B cell (primary cell): Measurements from ENCODE around the gene PLA2G12A. TPM values are rescaled to one million over a fixed set of nuclear protein-coding genes. Genes with fewer than 3 reads are reported as not detected.

ENCODE experiments used
- ATAC-seq: fragments of 200-7000 bp; cut with Tn5 transposase; one replicate; pipeline ENCODE4 v1.10.0; 2021; ENCODE audit warnings: low read depth, mild to moderate bottlenecking, moderate number of reproducible peaks, moderate library complexity
- CTCF ChIA-PET: fragments of 350-600 bp; sonication (Branson Sonifier 250); formaldehyde crosslinking; loops from one replicate; lab custom pipeline; 2021; ENCODE audit warnings: antibody characterized with exemption, inconsistent platforms; lab: Charles Lee
- POLR2A ChIA-PET: fragments of 350-600 bp; sonication (Branson Sonifier 250); formaldehyde crosslinking; loops from one replicate; lab custom pipeline; 2021; ENCODE audit warnings: antibody characterized with exemption; lab: Charles Lee
- DNase-seq: peaks from one replicate; pipeline ENCODE4 v3.0.0; 2013
- H2AFZ ChIP-seq: 2 replicates; pipeline ENCODE4 v1.6.1; 2012; ENCODE audit warnings: mild to moderate bottlenecking, low read depth, low read length; ENCODE audit not compliant: insufficient read depth, poor library complexity, severe bottlenecking
- H3K27ac ChIP-seq, 2 donors: 1 replicate in 1 of 2; 2 replicates in 1 of 2; pipeline ENCODE4 v1.5.1; 2012 to 2013; ENCODE audit warnings: low read length in 2 of 2, mild to moderate bottlenecking in 2 of 2, moderate library complexity in 1 of 2
- H3K27me3 ChIP-seq, 4 experiments: fragments of 200-600 bp in 1 of 4; sonication (generic) in 1 of 4; replicated peaks in 1 of 4; 1 replicate in 2 of 4; 2 replicates in 2 of 4; pipeline versions ENCODE4 v1.6.1 to v1.7.0; 2013 to 2016; ENCODE audit warnings: low read length in 3 of 4, mild to moderate bottlenecking in 2 of 4, mixed read lengths in 1 of 4, moderate library complexity in 1 of 4; ENCODE audit not compliant: insufficient read depth in 4 of 4, control insufficient read depth in 3 of 4; ENCODE audit errors: control extremely low read depth in 1 of 4
- H3K36me3 ChIP-seq, 2 experiments: replicated peaks in 1 of 2; 1 replicate in 1 of 2; 2 replicates in 1 of 2; pipeline versions ENCODE4 v1.6.1 to v1.7.1; 2013; ENCODE audit warnings: low read length in 1 of 2; ENCODE audit not compliant: insufficient read depth in 2 of 2, control insufficient read depth in 1 of 2; ENCODE audit errors: control extremely low read depth in 1 of 2, extremely low read depth in 1 of 2
- H3K4me1 ChIP-seq, 2 donors: fragments of 200-600 bp in 1 of 2; sonication (generic) in 1 of 2; 1 replicate in 1 of 2; 2 replicates in 1 of 2; pipeline versions ENCODE4 v1.5.1 to v1.6.1; 2013 to 2017; ENCODE audit warnings: low read length in 2 of 2; ENCODE audit not compliant: control insufficient read depth in 2 of 2, insufficient read depth in 2 of 2
- H3K4me2 ChIP-seq: replicated peaks from 2 replicates; pipeline ENCODE3; 2012; ENCODE audit warnings: mild to moderate bottlenecking, low read depth, low read length; ENCODE audit not compliant: poor library complexity, severe bottlenecking
- H3K4me3 ChIP-seq, 5 experiments: fragments of 200-600 bp in 1 of 5; sonication (generic) in 1 of 5; 1 replicate in 3 of 5; 2 replicates in 2 of 5; pipeline versions ENCODE4 v1.5.1 to v1.7.0; 2011 to 2016; ENCODE audit warnings: low read length in 4 of 5, mild to moderate bottlenecking in 4 of 5, low read depth in 2 of 5, control low read depth in 1 of 5, moderate library complexity in 1 of 5; ENCODE audit not compliant: insufficient read depth in 1 of 5; ENCODE audit errors: control extremely low read depth in 1 of 5, extremely low read depth in 1 of 5
- H3K79me2 ChIP-seq: fragments of 200-600 bp; sonication (generic); one replicate; pipeline ENCODE4 v1.6.0; 2016; ENCODE audit warnings: low read length; ENCODE audit not compliant: control insufficient read depth, insufficient read depth
- H3K9ac ChIP-seq: fragments of 200-600 bp; sonication (generic); 2 replicates; pipeline ENCODE4 v1.6.1; 2017; ENCODE audit warnings: mild to moderate bottlenecking, low read length, moderate library complexity
- H3K9me3 ChIP-seq, 3 donors: one replicate each; pipeline versions ENCODE4 v1.6.1 to v1.7.1; 2013; ENCODE audit warnings: low read length in 2 of 3; ENCODE audit not compliant: control insufficient read depth in 2 of 3, insufficient read depth in 1 of 3; ENCODE audit errors: control extremely low read depth in 1 of 3
- H4K20me1 ChIP-seq: 2 replicates; pipeline ENCODE4 v1.6.0; 2012; ENCODE audit warnings: mild to moderate bottlenecking, low read length; ENCODE audit not compliant: insufficient read depth, control insufficient read depth, poor library complexity, severe bottlenecking
- H3K27ac Mint-ChIP-seq: one replicate; pipeline ENCODE4 v1.8.0; 2021; ENCODE audit warnings: mixed read lengths
- H3K27me3 Mint-ChIP-seq: one replicate; pipeline ENCODE4 v1.8.0; 2021; ENCODE audit warnings: mixed read lengths
- H3K4me1 Mint-ChIP-seq: one replicate; pipeline ENCODE4 v1.8.0; 2021; ENCODE audit warnings: mixed read lengths
- H3K4me3 Mint-ChIP-seq: one replicate; pipeline ENCODE4 v1.8.0; 2021; ENCODE audit warnings: mixed read lengths
- H3K9me3 Mint-ChIP-seq: one replicate; pipeline ENCODE4 v1.8.0; 2022; ENCODE audit warnings: mixed read lengths; ENCODE audit not compliant: insufficient read depth
- CTCF ChIP-seq: fragments of 200-600 bp; IDR thresholded peaks from one replicate; pipeline ENCODE4 v1.8.0; 2022; ENCODE audit warnings: antibody characterized with exemption, mild to moderate bottlenecking
- EZH2 ChIP-seq: IDR thresholded peaks from 2 replicates; pipeline ENCODE4 v1.6.1; 2012; ENCODE audit warnings: borderline replicate concordance, low read depth, mild to moderate bottlenecking, moderate library complexity, low read length; ENCODE audit not compliant: insufficient read depth, poor library complexity, severe bottlenecking
- WGBS: methylation state at CpG from one replicate; pipeline ENCODE4 v1.1.5; 2013; ENCODE audit warnings: missing lambda C conversion rate; ENCODE audit not compliant: insufficient coverage; 5-methylcytosine and 5-hydroxymethylcytosine counted together
- intact Hi-C: fragments of 100-400 bp; cut with micrococcal nuclease; formaldehyde crosslinking; loops from one replicate; pipeline ENCODE4 v1.10.0; 2022
- polyA plus RNA-seq: library from polyadenylated mRNA; depleted of rRNA; stranded (reverse); fragments of >200 nt; gene quantifications from 2 replicates; pipeline ENCODE4 v1.2.3, GENCODE V29; 2012
- total RNA-seq, 2 donors: library from RNA; stranded (reverse); fragments of 120-200 nt in 1 of 2; gene quantifications; 1 replicate in 1 of 2; 2 replicates in 1 of 2; pipeline versions ENCODE4 v1.2.3 to v1.2.4, GENCODE V29; 2013 to 2022

PLA2G12A gene
- total and polyA plus RNA-seq, 2 donors (not counting 1 experiment from before 2014, with no cell fraction given), result 4.9 to 7.9 TPM

- DNase-seq (no peak), ATAC-seq (no peak)
- no peaks in the 10 kb centered on the region for H4K20me1 ChIP-seq
- peaks cover 6 to 7% of the 10 kb centered on the region in 2 donors for H3K4me1 ChIP-seq
- H3K9me3 ChIP-seq, result no peaks in the 10 kb centered on the region
- WGBS, result no CpG with 5 or more reads among the region's 2 CpGs
- TF ChIP-seq CTCF (no peak), EZH2 (no peak)
- no peak overlapping the region for H3K9ac ChIP-seq
- no peak overlapping the region for H3K4me2 ChIP-seq
- POLR2A ChIA-PET, result no interaction called here
- intact Hi-C loops, result loop anchor here (10.0 kb wide), 1 partner anchor 486 kb away; the partner anchor contains the start of gene ELOVL6
- H3K27me3 ChIP-seq, result no peaks in the 10 kb centered on the region
- Mint-ChIP-seq H3K9me3 (no peaks in the 10 kb centered on the region), H3K4me3 (no peak overlapping the region), H3K4me1 (peaks cover 6% of the 10 kb centered on the region), H3K27me3 (no peaks in the 10 kb centered on the region), H3K27ac (no peak overlapping the region)
- no peak overlapping the region for H3K4me3 ChIP-seq
- H2AFZ ChIP-seq, result no peak overlapping the region
- CTCF ChIA-PET, result no interaction called here
- H3K36me3 ChIP-seq, result peaks cover 0 to 7% of the 10 kb centered on the region in 2 experiments
- H3K27ac ChIP-seq, result no peak overlapping the region
- no peaks in the 10 kb centered on the region for H3K79me2 ChIP-seq
These were observed 21.4 kb downstream of the PLA2G12A start for GRCh38 chr4:109708435-109708834.

- Histone ChIP-seq H3K9me3 (no peaks in the 10 kb centered on the region), H3K4me2 (peak overlapping the region; percentile 92), H3K27ac (peak overlapping the region in 1 of 2 donors; percentile 57), H3K9ac (peak overlapping the region; percentile 85), H3K36me3 (peaks cover 0 to 2% of the 10 kb centered on the region in 2 experiments), H3K4me3 (peak overlapping the region; percentile 40 to 86 (median 78)), H3K4me1 (peaks cover 14 to 18% of the 10 kb centered on the region in 2 donors), H3K79me2 (peaks cover 3% of the 10 kb centered on the region), H3K27me3 (no peaks in the 10 kb centered on the region), H4K20me1 (no peaks in the 10 kb centered on the region), H2AFZ (peak overlapping the region; percentile 97)
- POLR2A ChIA-PET, result interaction anchor here (1.0 to 1.8 kb wide), 3 partner anchors 27 to 144 kb away, joined by 3 to 6 read pairs (median 4); partner anchors contain the start of genes MCUB and PLA2G12A
- Mint-ChIP-seq H3K27me3 (no peaks in the 10 kb centered on the region), H3K9me3 (no peaks in the 10 kb centered on the region), H3K4me1 (peaks cover 22% of the 10 kb centered on the region), H3K4me3 (peak overlapping the region; percentile 97), H3K27ac (peak overlapping the region; percentile 88)
- ATAC-seq (no peak), DNase-seq (no peak)
- CTCF ChIA-PET, result interaction anchor here (0.6 to 1.7 kb wide), 8 partner anchors 10 to 173 kb away, joined by 3 to 7 read pairs (median 4); partner anchors contain the start of genes MCUB and PLA2G12A
- no peak for TF ChIP-seq CTCF
- no peak for TF ChIP-seq EZH2
- WGBS, result 3% methylated on average over 7 of the region's 11 CpGs
- intact Hi-C loops, result loop anchor here (1.0 to 10.0 kb wide), 6 partner anchors 25 to 491 kb away; partner anchors contain the start of genes ELOVL6, GAR1, MCUB and SEC24B
These were observed 26.1 kb downstream of the PLA2G12A start for GRCh38 chr4:109703664-109704361.
